HG02610 (cell line): ENCODE data around the gene ZNF283.

Source experiments
- ATAC-seq: cut with Tn5 transposase; IDR thresholded peaks from one replicate; pipeline ENCODE4 v1.9.1; 2021; ENCODE audit warnings: mild to moderate bottlenecking, moderate library complexity; ENCODE audit not compliant: unreplicated experiment

ZNF283 gene

GRCh38 chr19:43826787-43827754 lies at the start of gene ZNF283:
Gene ZNF283, plus strand, starts transcription at chr19:43827321. Its CDS starts 6,184 bp downstream, at chr19:43833505.
- ATAC-seq, result peak; percentile 76

GRCh38 chr19:43778651-43779050 lies 48.5 kb upstream of the ZNF283 start:
- ATAC-seq, result no peak

GRCh38 chr19:43779147-43779819 lies 47.8 kb upstream of the ZNF283 start:
- ATAC-seq, result no peak

GRCh38 chr19:43779820-43780219 lies 47.3 kb upstream of the ZNF283 start:
- no peak for ATAC-seq

- ATAC-seq, result no peak
Measured at GRCh38 chr19:43780706-43781525, 46.2 kb upstream of the ZNF283 start, which contains the start of gene KCNN4. Gene KCNN4, minus strand, starts transcription at chr19:43780973. Its CDS starts 112 bp downstream, at chr19:43780861.

GRCh38 chr19:43781630-43782310 lies 45.4 kb upstream of the ZNF283 start:
- no peak for ATAC-seq

- ATAC-seq, result no peak
Measured at GRCh38 chr19:43782311-43782660, 44.8 kb upstream of the ZNF283 start.

- no peak for ATAC-seq
Measured at GRCh38 chr19:43782689-43783231, 44.4 kb upstream of the ZNF283 start.

- ATAC-seq, result no peak
Measured at GRCh38 chr19:43783636-43784035, 43.5 kb upstream of the ZNF283 start.

- ATAC-seq, result no peak
Measured at GRCh38 chr19:43784241-43784980, 42.7 kb upstream of the ZNF283 start.

GRCh38 chr19:43784981-43785808 lies 41.9 kb upstream of the ZNF283 start:
- ATAC-seq, result no peak

- no peak for ATAC-seq
Measured at GRCh38 chr19:43786665-43787064, 40.5 kb upstream of the ZNF283 start.

GRCh38 chr19:43789029-43789428 lies 38.1 kb upstream of the ZNF283 start:
- ATAC-seq, result no peak

- no peak for ATAC-seq
Measured at GRCh38 chr19:43790587-43790986, 36.5 kb upstream of the ZNF283 start.

- ATAC-seq, result no peak
Measured at GRCh38 chr19:43797118-43797517, 30.0 kb upstream of the ZNF283 start.

GRCh38 chr19:43797556-43797955 lies 29.6 kb upstream of the ZNF283 start:
- no peak for ATAC-seq

- no peak for ATAC-seq
Measured at GRCh38 chr19:43798026-43798545, 29.0 kb upstream of the ZNF283 start.
